ENCODE results near the gene FLAD1.

GRCh38 chr1:154940213-154940560, 43.0 kb upstream of the FLAD1 start:
- no peak for TF ChIP-seq CTCF (conservative IDR thresholded peaks at IDR 0.05; ENCODE audit: low read depth, low read length)
- TF ChIP-seq EZH2 (IDR thresholded peaks at IDR 0.05; ENCODE audit: borderline replicate concordance, low read depth, low read length, poor library complexity, severe bottlenecking) = no peak
